ENCODE results near the gene SIDT2. TPM values are rescaled to one million over a fixed set of nuclear protein-coding genes. Genes with fewer than 3 reads are reported as not detected.

SIDT2 gene
- total and polyA plus RNA-seq, 2 of the 13 experiments (the other 11 are each of a cell fraction or from before 2014, with no cell fraction given) = 11.5 to 28.0 TPM

DNA sequence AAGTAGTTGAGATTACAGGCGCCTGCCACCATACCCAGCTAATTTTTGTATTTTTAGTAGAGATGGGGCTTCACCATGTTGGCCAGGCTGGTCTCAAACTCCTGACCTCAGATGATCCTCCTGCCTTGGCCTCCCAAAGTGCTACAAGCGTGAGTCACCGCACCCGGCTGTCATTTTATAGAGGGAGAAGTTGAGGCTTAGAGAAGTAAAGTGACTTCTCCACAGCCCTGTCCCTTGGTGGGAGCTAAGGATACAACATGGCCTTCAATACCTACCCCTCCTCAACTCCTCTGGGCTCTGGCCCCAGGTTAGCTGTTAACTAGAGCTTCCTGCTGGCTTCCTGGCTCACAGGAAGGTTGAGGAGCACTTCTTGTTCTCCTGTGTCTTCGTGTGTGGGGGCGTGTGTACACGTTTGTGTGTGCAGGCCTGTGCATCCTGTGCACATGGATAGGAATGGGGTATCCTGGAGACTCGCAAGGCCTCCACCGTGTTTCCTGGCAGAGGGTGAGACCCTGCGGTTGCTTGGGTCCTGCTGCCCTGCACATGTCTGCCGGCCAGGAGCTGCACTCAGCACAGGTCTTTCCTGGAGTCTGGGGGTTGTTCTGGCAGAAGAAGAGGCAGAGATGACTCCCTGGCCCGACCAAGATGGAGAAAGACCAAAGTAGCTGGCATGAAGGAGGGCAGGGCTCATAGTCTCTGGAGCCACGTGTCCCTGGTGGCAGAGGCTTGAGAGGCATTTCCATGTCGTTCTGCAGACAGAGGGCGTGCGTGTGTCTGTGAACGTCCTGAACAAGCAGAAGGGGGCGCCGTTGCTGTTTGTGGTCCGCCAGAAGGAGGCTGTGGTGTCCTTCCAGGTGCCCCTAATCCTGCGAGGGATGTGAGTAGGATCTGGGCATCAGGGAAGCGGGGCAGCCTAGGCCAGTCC is 2.4 kb downstream of the SIDT2 start (continued):
- no peak for TF ChIP-seq MAZ (IDR thresholded peaks at IDR 0.05; ENCODE audit: borderline replicate concordance, low read depth, low read length)
- no peak for TF ChIP-seq MAZ (CRISPR knock-in tag; IDR thresholded peaks at IDR 0.05; ENCODE audit: low read depth)
- no peak for TF ChIP-seq ZNF678 (CRISPR knock-in tag; IDR thresholded peaks at IDR 0.05)
- TF ChIP-seq ZNF468 (CRISPR knock-in tag; IDR thresholded peaks at IDR 0.05) = no peak
- TF ChIP-seq ZNF496 (CRISPR knock-in tag; IDR thresholded peaks at IDR 0.05; ENCODE audit: insufficient replicate concordance) = no peak
- no peak for TF ChIP-seq ZBTB8A (CRISPR knock-in tag; IDR thresholded peaks at IDR 0.05; ENCODE audit: borderline replicate concordance, low read depth)
- TF ChIP-seq, protein P1, sequence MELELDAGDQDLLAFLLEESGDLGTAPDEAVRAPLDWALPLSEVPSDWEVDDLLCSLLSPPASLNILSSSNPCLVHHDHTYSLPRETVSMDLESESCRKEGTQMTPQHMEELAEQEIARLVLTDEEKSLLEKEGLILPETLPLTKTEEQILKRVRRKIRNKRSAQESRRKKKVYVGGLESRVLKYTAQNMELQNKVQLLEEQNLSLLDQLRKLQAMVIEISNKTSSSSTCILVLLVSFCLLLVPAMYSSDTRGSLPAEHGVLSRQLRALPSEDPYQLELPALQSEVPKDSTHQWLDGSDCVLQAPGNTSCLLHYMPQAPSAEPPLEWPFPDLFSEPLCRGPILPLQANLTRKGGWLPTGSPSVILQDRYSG (CRISPR knock-in tag; IDR thresholded peaks at IDR 0.05) = no peak
- no peak for TF ChIP-seq ZNF652 (CRISPR knock-in tag; IDR thresholded peaks at IDR 0.05; ENCODE audit: borderline replicate concordance, low read depth)
- TF ChIP-seq, protein P2, sequence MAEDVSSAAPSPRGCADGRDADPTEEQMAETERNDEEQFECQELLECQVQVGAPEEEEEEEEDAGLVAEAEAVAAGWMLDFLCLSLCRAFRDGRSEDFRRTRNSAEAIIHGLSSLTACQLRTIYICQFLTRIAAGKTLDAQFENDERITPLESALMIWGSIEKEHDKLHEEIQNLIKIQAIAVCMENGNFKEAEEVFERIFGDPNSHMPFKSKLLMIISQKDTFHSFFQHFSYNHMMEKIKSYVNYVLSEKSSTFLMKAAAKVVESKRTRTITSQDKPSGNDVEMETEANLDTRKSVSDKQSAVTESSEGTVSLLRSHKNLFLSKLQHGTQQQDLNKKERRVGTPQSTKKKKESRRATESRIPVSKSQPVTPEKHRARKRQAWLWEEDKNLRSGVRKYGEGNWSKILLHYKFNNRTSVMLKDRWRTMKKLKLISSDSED (CRISPR knock-in tag; IDR thresholded peaks at IDR 0.05) = no peak
- TF ChIP-seq AKAP8 (CRISPR knock-in tag; IDR thresholded peaks at IDR 0.05) = no peak
- TF ChIP-seq ZNF230 (CRISPR knock-in tag; IDR thresholded peaks at IDR 0.05) = 0 out of 2 replicates have a peak, but pooled peaks have one; percentile 39
- no peak for TF ChIP-seq TP53 (CRISPR knock-in tag; conservative IDR thresholded peaks at IDR 0.05)
- TF ChIP-seq, protein P3, sequence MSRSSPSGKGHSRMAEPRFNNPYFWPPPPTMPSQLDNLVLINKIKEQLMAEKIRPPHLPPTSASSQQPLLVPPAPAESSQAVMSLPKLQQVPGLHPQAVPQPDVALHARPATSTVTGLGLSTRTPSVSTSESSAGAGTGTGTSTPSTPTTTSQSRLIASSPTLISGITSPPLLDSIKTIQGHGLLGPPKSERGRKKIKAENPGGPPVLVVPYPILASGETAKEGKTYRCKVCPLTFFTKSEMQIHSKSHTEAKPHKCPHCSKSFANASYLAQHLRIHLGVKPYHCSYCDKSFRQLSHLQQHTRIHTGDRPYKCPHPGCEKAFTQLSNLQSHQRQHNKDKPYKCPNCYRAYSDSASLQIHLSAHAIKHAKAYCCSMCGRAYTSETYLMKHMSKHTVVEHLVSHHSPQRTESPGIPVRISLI (CRISPR knock-in tag; IDR thresholded peaks at IDR 0.05; ENCODE audit: borderline replicate concordance) = no peak
- TF ChIP-seq, protein P4, sequence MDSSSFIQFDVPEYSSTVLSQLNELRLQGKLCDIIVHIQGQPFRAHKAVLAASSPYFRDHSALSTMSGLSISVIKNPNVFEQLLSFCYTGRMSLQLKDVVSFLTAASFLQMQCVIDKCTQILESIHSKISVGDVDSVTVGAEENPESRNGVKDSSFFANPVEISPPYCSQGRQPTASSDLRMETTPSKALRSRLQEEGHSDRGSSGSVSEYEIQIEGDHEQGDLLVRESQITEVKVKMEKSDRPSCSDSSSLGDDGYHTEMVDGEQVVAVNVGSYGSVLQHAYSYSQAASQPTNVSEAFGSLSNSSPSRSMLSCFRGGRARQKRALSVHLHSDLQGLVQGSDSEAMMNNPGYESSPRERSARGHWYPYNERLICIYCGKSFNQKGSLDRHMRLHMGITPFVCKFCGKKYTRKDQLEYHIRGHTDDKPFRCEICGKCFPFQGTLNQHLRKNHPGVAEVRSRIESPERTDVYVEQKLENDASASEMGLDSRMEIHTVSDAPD (CRISPR knock-in tag; IDR thresholded peaks at IDR 0.05) = no peak
- TF ChIP-seq ZNF34 (CRISPR knock-in tag; IDR thresholded peaks at IDR 0.05; ENCODE audit: borderline replicate concordance) = no peak
- TF ChIP-seq MAF1 (CRISPR knock-in tag; IDR thresholded peaks at IDR 0.05; ENCODE audit: borderline replicate concordance) = no peak
- TF ChIP-seq ZFP36 (IDR thresholded peaks at IDR 0.05; ENCODE audit: borderline replicate concordance, low read depth, low read length, partially characterized antibody) = no peak
- TF ChIP-seq RARG (CRISPR knock-in tag; IDR thresholded peaks at IDR 0.05; ENCODE audit: low read depth) = no peak
- 0 out of 2 replicates have a peak, but pooled peaks have one; percentile 71 for TF ChIP-seq HNRNPL (IDR thresholded peaks at IDR 0.05; ENCODE audit: low read depth, low read length)
- no peak for TF ChIP-seq CBX1 (IDR thresholded peaks at IDR 0.05; ENCODE audit: low read depth)
- no peak for TF ChIP-seq ZNF83 (CRISPR knock-in tag; IDR thresholded peaks at IDR 0.05; ENCODE audit: borderline replicate concordance)
- TF ChIP-seq PAWR (CRISPR knock-in tag; IDR thresholded peaks at IDR 0.05; ENCODE audit: borderline replicate concordance) = no peak
- TF ChIP-seq MYNN (CRISPR knock-in tag; IDR thresholded peaks at IDR 0.05; ENCODE audit: low read depth) = no peak
- TF ChIP-seq DMAP1 (CRISPR knock-in tag; IDR thresholded peaks at IDR 0.05) = 0 out of 2 replicates have a peak, but pooled peaks have one; percentile 58
- TF ChIP-seq CREB1 (IDR thresholded peaks at IDR 0.05) = no peak
- TF ChIP-seq CREB1 (CRISPR knock-in tag; IDR thresholded peaks at IDR 0.05) = no peak
- TF ChIP-seq ZNF274 (CRISPR knock-in tag; IDR thresholded peaks at IDR 0.05) = no peak

Data from HepG2 (cell line).